WTC11 (cell line): ENCODE measurements around the gene CTSK.

Experiments used
- CTCF ChIP-seq: fragments of 200-600 bp; IDR thresholded peaks from 2 replicates; pipeline ENCODE4 v1.8.0; 2022; ENCODE audit warnings: antibody characterized with exemption
- RELA ChIP-seq: sonication (generic); formaldehyde crosslinking; IDR thresholded peaks from 2 replicates; pipeline ENCODE4 v1.8.1; 2022; ENCODE audit warnings: missing genetic modification reagents, mild to moderate bottlenecking, borderline replicate concordance

DNA sequence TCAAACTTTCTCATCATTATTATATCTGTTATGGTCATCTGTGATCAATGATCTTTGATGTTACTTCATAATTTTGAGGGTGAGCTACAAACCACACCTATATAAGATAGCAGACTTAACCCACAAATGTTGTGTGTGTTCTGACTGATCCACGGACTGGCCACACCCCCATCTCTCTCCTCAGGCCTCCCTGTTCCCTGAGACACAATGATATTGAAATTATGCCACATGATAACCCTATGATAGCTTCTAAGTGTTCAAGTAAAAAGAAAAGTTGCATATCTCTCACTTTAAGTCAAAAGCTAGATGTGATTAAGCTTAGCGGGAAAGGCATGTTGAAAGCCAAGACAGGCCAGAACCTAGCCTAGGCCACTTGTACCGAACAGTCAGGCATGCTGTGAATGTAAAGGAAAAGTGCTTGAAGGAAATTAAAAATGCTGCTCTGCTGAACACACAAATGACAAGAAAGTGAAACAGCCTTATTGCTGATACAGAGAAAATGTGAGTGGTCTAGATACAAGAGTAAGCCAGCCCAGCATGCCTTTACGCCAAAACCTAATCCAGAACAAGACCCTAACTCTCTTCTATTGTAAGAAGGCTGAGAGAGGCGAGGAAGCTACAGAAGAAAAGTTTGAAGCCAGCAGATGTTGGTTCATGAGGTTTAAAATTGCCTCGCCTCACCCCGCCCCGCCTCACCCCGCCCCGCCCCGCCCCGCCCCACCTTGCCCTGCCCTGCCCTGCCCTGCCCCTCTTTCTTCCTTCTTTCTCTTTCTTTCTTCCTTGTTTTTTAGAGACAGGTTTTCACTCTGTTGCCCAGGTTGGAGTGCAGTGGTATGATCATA is 59.0 kb downstream of the CTSK start:
- no peak for TF ChIP-seq CTCF
- no peak for TF ChIP-seq RELA
